GM18907 (cell line): Measurements from ENCODE around the gene RTF1.
A peak's percentile ranks its signal among the peaks of the same experiment; 100 is the strongest.
"Not testable (repeated sequence)": the region's sequence is repeated elsewhere in the genome, so short reads cannot be mapped to it uniquely, and the experiment has no call there.

Source experiments
- ATAC-seq: cut with Tn5 transposase; IDR thresholded peaks from one replicate; pipeline ENCODE4 v1.9.1; 2021; ENCODE audit warnings: mild to moderate bottlenecking, moderate library complexity; ENCODE audit not compliant: unreplicated experiment

Gene RTF1

DNA sequence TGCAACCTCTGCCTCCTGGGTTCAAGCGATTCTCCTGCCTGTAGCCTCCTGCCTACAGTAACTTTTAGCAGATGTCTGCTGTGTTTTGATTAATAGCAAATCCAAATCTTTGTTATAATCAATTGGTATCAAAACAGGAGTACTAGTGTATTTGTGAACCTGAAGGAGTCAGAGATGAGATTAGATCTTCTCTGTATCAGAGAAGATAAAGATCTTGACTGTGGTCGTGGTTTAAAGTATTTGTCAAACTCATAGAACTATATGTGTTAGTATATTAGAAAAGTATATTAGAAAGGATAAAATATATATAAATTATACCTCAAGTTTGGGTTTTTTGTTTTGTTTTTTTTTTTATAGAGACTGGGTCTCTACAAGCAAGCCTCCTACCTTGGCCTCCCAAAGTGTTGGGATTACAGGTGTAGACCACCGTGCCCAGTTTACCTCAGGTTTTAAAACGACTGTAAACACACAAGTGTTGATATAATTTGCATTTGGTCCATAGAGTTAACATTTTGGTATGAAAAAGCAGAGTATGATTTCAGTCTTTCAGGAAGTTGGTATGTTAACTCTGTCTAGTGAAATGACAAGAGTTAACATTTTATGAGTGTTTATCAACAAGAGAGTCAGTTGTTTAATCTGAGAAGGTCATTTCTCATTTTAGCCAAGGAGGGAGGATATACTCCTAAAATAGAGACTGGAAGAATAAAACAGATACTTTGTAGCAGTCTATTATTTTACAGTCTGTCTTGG is 18.3 kb downstream of the RTF1 start:
- ATAC-seq: no peak

DNA sequence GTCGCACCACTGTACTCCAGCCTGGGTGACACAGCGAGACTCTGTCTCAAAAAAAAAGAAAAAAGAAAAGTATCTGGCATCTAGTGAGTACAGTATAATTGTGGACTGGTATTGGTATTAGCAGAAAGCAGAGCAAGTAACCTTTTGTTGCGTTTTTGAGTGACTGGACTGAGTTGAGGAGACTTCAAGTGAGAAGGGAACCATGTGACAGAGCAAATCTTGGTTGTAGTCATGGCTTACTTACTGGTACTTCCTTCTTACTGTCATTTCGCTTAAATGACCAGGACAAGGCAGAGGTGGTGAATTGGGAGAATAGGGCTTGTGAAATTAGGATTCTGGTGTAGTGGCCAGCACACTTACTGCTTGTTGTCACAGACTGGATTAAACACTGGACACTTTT is 20.6 kb downstream of the RTF1 start:
- no peak for ATAC-seq

DNA sequence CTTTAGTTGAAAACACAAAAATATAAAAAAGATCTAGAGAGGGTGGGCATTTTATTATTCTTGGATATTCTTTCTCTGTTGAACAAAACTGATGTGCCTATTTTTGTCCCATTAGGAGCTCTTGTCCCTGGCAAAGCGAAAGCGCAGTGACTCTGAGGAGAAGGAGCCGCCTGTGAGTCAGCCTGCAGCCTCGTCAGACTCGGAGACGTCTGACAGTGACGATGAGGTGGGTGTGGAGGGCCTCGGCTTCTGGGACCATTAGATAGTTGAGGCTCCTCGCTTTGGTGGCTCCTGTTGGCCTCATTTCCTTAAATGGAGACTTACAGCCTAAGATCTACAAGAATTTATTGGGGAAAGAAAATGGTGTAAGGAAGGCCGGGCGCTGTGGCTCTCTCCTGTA is 21.3 kb downstream of the RTF1 start:
- ATAC-seq: no peak

DNA sequence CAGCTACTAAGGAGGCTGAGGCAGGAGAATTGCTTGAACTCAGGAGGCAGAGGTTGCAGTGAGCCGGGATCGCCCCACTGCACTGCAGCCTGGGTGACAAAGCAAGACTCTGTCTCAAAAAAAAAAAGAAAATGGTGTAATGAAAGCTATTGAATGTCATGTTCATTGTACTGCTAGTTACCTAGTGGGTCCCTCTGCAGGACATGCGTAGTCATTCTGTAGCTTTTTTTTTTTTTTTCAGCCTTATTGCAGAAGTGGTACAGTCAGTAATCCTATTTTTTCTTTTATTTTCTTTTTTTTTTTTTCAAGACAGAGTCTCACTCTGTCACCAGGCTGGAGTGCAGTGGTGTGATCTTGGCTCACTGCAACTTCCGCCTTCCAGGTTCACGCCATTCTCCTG is 21.9 kb downstream of the RTF1 start:
- ATAC-seq: not testable (repeated sequence)

DNA sequence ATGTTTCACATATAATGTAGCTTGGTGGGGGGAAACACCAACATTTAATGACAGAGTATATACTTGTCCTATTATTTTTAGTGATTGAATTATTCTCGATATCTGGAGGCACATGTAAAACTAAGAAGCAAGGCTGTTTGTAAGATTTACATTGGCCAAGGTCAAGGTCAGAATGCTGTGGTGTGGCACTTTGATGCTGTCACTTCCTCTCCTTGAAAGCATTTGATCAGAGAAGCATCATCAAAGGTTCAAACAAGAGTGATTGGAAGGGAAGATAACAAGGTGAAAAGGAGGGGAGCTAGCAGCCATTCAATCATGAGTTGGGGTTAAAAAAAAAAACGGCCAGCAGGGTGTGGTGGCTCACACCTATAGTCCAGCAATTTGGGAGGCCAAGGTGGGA is 26.4 kb downstream of the RTF1 start:
- no peak for ATAC-seq

DNA sequence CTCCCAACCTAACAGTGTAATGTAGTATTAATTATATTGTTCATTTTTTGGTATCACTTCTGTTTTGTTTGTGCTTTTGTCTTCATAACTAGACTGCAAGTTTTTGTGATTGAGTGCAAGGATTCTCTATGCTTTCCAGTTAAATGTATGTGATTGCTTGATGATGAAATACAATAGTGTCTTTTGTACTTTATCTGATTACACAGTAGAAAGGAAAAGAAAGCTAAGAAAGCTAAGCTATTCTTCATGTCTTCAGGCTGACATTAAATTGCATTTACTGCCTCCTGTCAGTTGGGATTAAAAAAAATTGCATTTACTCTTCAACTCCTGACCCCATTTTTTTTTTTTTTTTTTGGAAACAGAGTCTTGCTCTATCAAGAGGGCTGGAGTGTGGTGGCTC is 28.5 kb downstream of the RTF1 start:
- ATAC-seq: no peak

DNA sequence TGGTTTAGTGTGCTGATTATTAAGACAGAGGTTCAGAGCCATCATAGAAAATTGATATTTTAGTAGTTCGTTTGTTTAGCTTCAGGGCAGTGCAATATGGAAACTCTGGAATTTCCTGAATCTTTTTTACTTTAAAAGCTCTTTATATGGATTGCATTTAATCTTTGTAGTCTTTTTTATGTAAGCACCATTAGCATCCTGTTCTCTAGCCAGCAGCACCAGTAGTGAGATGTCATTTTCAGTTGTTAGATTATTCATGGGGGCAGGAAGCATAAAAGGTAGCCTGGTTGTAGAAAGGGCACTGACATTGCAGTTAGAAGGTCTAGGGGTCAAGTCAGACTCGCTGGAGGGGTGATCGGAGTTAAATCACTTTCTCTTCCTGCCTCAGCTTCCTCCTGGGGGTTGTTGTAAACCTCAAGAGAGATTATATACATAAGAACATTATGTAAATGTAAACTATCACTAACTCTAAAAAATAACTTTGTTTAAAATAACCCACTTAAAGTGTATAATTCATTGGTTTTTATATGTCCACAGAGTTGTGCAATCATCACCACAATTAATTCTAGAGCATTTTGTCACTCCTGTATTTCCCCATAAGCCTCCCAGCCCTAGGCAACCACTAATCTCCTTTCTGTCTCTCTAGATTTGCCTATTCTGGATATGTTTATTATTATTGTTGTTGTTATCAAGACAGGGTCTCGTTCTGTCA is 45.3 kb downstream of the RTF1 start:
- ATAC-seq: no peak

DNA sequence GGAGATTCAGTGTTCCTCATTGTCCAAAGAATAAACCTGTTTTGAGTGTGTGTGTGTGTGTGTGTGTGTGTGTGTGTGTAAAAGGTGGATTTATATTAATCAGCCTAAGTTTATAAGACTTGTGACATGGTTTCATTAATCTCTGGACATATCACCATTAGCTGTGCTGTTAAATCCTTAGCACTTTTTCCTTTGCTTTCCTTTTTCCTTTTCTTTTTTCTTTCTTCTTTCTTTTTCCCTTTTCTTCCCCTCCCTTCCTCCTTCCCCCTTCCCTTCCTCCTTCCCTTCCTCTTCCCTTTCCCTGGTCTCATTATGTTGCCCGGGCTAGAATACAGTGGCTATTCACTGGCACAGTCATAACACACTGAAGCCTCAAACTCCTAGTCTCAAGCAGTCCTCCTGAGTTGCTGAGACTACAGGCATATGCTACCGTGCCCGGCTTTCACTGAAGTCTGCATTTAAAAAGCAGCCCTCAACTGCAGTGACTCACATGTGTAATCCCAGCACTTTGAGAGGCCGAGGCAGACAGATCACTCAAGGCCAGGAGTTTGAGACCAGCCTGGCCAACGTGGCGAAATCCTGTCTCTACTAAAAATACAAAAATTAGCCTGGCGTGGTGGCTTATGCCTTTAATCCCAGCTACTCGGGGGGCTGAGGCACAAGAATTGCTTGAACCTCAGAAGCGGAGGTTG is 48.1 kb downstream of the RTF1 start:
- ATAC-seq: no peak

DNA sequence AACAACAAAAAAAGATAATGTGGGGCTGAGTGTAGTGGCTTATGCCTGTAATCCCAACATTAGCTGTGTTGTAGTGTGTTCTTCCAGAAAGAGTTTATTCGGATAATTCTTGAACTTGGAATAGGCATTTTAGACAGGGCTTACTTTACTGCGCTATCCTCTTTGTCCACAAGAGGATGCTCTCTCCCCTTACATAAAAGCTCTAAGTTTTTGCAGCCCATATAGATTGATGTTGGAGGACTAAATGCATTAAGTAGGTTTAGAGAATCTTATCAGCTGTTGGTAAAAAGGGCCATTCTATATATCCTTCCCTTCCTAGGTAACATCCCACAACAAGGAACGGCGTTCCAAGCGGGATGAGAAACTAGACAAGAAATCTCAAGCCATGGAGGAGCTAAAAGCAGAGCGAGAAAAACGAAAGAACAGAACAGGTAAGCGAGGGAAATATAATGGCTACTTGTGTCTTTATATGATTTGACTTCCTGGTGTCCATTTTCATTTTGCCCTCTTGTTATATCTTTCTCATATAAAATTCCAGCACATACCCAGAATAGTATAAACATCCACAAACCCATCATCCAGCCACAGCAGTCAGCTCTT is 49.0 kb downstream of the RTF1 start:
- ATAC-seq: no peak

DNA sequence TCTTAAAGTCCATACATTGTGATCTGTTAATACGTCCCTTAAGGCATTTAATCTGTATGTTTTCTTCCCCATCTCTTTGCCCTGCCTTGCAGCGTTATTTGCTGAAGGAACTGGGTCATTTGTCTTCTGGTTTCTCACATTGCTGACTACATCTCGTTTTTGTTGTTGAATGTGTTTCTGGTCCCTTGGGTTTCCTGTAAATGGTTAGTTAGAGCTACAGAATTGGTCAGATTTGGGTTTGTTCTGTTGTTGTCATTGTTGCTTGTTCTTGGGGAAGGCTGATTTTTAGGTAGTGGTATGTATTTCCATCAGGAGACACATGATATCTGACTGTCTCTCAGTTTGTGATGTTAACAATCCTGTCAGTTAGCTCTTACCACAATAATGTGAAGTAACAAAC is 49.8 kb downstream of the RTF1 start:
- no peak for ATAC-seq

DNA sequence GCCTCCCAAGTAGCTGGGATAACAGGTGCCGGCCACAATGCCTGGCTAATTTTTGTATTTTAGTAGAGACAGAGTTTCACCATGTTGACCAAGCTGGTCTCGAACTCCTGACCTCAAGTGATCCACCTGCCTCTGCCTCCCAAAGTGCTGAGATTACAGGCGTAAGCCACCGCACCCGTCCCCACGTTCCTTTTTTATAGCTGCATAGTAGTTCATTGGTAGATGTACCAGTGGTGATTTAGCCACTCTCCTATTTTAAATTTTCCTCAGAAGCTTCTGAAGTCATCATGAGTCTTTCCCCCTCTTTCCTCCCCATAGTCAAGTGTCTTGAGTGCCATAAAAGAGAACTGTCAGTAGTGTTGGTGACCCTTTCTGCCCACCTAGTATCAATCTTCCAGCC is 52.7 kb downstream of the RTF1 start:
- not testable (repeated sequence) for ATAC-seq

DNA sequence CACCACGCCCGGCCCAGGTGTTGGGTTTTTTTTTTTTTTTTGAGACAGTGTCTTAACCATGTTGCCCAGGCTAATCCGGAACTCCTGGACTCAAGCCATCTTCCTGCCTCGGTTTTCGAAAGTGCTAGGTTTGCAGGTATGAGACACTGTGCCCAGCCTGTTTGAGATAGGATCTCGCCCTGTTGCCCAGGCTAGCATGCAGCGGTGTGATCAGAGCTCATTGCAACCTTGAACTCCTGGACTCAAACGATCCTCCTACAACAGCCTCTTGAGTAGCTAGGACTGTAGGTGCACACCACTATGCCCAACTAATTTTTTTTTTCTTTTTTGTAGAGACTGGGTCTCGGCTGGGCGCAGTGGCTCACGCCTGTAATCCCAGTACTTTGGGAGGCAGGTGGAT is 56.5 kb downstream of the RTF1 start:
- ATAC-seq: no peak

DNA sequence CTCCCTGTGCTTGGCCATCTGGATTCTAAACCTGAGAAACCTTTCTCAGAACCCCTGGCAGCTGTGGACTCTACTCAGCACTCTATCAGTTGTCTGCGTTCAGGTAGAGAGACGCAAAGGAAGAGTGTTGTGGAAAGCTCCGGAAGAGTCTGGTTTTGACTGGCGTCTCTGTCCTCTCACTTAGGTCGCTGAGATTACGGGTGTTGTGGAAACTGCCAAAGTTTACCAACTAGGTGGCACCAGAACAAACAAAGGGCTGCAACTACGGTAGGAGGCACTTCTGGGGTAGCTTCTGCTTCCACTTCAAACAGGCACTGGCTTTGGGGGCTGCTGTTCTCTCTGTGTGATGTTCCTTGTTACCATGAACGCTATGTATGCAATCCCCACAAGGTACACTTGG is 57.5 kb downstream of the RTF1 start:
- no peak for ATAC-seq

DNA sequence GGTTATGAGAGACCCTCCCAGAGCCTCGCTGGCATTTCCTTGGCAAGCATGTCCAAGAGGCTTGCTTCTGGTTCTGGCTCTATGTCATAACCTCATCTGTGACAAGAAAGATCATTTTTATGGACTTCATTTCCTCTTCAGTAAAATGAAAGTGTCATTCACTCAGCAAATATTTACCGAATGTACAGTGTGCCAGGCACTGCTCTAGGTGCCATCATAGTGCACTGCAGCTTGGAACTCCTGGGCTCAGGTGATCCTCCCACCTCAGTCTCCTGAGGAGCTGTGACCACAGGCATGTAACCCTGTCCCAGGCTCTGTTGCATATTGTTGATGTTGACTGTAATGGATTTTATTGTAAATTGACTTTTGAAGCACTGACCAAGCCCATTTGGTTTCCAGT is 58.0 kb downstream of the RTF1 start:
- ATAC-seq: no peak

DNA sequence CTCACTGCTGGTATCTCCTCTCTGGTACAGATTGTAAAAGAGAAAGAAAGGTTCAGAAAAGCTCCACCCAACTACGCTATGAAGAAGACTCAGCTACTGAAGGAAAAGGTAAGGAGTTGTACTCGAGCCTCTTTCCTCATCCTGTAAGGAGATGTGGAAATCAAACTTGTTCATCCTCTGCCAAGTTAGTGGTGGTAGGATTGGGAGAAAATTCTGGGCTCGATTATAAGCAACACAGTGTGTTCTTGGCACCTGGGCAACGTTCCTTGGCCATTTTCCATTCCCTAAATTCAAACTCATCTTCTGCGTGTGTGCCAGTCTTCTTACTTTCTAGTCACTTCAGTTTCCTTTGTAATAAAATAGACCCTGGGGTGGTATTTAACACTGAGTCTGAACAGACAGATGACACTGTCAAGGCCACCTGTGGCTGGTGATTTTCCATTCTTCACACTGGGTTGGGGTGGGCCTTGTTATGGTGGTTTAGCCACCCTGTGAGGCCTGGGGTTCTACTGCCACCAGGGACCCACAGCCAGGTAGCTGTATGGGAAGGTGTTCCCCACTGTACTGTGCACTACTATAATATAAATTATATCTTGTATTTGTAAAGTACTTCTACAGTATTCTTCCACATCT is 59.6 kb downstream of the RTF1 start:
- ATAC-seq: no peak

DNA sequence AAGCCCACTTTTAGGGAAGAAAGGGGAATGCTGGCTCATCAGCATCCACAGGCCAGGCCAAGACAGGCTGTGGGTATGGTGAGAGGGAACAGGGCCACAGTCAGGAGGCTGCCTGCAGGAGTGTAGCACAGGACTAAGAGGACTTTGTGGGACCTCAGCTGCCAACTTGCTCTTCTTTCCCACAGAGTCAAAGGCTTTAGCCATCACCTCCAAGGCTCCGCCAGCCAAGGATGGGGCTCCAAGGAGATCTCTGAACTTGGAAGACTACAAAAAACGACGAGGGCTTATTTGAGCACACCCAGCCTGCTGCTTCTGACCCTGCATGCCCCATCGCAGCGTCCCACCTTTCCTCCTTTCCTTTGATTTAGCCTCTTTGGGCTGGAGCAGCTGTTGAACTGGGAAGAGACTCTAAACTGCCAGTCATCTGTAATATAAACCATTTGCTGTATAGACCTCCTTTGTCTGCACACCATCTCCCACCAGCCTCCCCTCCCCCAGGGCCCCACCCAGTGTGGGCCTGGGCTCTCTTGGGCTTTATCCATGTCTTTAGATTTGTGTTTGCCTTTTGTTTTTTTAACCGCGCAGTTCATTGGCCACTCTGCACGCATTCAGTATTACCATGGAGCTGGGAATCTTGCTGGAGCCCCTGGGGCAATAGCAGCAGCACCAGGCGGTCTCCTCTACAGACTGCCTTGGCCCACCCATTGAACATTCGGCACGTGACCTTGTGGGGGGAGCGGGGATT is 63.7 kb downstream of the RTF1 start:
- no peak for ATAC-seq

DNA sequence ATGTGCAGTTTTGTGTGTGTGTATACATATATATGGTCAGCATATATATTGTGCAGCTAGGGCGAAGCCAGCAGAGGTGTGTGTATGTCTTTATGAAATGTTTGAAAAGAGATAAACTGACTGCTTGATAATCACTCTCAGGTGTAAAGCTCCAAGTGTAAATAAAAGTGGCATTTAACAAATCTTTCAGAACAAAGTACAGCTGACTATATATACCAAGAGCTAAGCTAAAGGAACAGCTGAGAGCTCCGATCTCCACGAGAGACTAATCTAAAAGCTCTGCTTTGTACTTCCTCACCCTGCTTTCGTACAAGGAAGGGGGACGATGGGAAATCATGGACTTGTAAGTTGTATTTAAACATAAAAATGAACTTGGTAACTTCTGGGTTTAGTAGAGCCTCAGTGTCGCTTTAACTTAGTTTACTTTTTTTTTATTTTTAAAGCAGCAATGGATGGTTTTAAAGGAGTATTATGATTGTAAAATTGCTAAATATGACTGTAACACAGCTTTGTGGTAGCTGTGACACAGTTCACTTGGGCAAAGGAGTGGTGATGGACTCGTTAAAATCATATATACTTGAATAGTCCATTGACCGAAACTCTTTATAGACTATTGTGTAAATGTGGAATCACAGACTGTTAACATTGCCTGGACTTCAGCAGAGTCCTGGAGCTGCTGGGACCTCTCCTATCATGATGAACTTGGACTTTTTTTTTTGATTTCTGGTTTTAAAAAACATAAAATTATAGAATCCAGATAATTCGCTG is 65.4 kb downstream of the RTF1 start:
- ATAC-seq: no peak

DNA sequence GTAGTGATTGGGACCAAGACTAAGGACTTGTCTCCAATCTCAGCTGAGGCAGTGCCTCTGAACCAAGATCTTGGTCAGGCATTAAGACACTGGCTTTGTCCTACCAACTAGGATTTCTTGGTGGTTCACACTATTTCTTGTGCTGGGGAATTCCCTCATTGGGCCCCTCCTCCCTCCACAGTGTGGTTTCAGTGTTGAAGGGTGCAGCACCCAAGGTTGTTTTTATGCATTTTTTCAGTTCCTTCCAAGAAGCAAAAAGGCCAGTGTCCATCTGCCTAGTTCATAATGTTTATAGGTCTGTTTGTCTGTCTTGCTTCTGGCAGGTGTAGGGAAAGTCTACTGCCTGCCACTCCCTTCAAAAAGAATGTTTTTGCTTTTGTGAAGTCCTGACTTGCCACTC is 66.2 kb downstream of the RTF1 start:
- peak; percentile 73 for ATAC-seq

DNA sequence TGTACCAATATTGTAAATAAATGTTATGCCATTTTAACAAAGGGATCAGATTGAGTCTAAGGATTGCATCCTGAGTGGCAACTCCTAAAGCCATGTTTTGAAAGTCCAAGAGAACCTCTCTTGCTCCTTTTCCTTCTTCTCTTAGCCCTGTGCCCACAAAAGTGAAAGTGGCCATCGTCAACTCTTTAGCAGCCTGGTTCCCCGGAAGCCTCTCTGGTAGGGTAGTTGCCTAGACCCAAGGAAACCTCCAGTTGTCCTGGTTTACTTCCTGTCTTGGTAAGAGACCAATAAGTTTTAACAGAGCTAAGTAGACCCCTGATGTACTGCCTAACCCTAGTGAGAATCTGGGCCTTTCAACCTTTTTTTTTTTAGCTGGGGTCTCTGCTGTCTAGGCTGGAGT is 66.6 kb downstream of the RTF1 start:
- no peak for ATAC-seq
